Measurements from ENCODE around the gene TMEM151B. TPM values are rescaled to one million over a fixed set of nuclear protein-coding genes. Genes with fewer than 3 reads are reported as not detected.
"Not testable (repeated sequence)": the region's sequence is repeated elsewhere in the genome, so short reads cannot be mapped to it uniquely, and the experiment has no call there.

The TMEM151B gene
- total and polyA plus RNA-seq, 2 of the 4 experiments (the other 2 are of a cell fraction): not detected

DNA sequence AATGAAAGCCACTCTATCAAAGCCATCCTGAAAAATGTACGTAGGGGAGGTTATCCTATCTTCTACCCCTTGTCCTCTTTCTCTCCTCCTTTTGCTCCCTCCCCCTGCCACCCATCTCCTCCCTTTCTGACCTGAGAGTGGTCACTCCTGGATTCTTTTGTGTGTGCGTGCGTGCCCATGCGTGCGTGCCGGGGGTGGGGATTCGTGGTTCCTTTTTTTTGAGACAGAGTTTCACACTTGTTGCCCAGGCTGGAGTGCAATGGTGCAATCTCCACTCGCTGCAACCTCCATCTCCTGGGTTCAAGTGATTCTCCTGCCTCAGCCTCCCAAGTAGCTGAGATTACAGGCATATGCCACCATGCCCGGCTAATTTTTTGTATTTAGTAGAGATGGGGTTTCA lies 38.8 kb upstream of the TMEM151B start:
- H2BK15ac ChIP-seq (ENCODE audit: low read depth, low read length); dilution Hi-C loops (cut with HindIII; ENCODE audit: low sequenced_read_pairs, unreplicated experiment); H2BK120ac ChIP-seq (ENCODE audit: low read depth, low read length); DNase-seq; H4K5ac ChIP-seq (ENCODE audit: low read depth, low read length); H3K27ac ChIP-seq (ENCODE audit: insufficient read depth, low read length); H3K18ac ChIP-seq (ENCODE audit: low read depth, low read length); BruUV-seq (replicated peaks); H2AFZ ChIP-seq (replicated peaks; ENCODE audit: low read length, poor library complexity); H3K4me2 ChIP-seq (ENCODE audit: low read depth, low read length); H3K27me3 ChIP-seq (ENCODE audit: control insufficient read depth, insufficient read depth, low read length); H3K23ac ChIP-seq (ENCODE audit: low read depth, low read length); H2AK5ac ChIP-seq (ENCODE audit: low read depth, low read length); H2AK9ac ChIP-seq (replicated peaks; ENCODE audit: low read depth, low read length, poor library complexity); H3K9ac ChIP-seq (ENCODE audit: low read depth, low read length); H3K79me1 ChIP-seq (ENCODE audit: low read depth in 1 of 2, low read length in 2 of 2); CTCF ChIA-PET; H3K4me3 ChIP-seq (ENCODE audit: insufficient read depth, low read depth, low read length); H3K14ac ChIP-seq (replicated peaks; ENCODE audit: low read depth, low read length); ATAC-seq (ENCODE audit: low read depth); H2BK20ac ChIP-seq (ENCODE audit: low read depth, low read length); H3K9me1 ChIP-seq (ENCODE audit: insufficient read depth, low read length); intact Hi-C loops (cut with micrococcal nuclease); H3K56ac ChIP-seq (ENCODE audit: extremely low read depth, insufficient read depth, low read length); H2BK5ac ChIP-seq (ENCODE audit: low read depth, low read length, poor library complexity, severe bottlenecking); H3K9me3 ChIP-seq (ENCODE audit: control insufficient read depth, insufficient read depth, low read length); H4K8ac ChIP-seq (ENCODE audit: low read depth in 2 of 2, low read length in 2 of 2); H4K20me1 ChIP-seq (ENCODE audit: insufficient read depth, low read length); H3K36me3 ChIP-seq (ENCODE audit: control insufficient read depth, insufficient read depth, low read length); POLR2A ChIA-PET (ENCODE audit: unreplicated experiment); H4K91ac ChIP-seq (ENCODE audit: insufficient read depth, low read depth, low read length); H3K4ac ChIP-seq (ENCODE audit: low read depth, low read length): not testable (repeated sequence)
- in situ Hi-C loops (cut with MboI; ENCODE audit: low sequenced_read_pairs): loop anchor here (5.0 kb wide), 1 partner anchor 59 kb away; no protein-coding TSS in a partner anchor
- no CpG with 5 or more reads among the region's 9 CpGs for WGBS, 2 experiments (ENCODE audit: extremely low coverage in 2 of 2, insufficient read length in 1 of 2)
- peaks cover 11% of the 10 kb centered on the region for H3K4me1 ChIP-seq (ENCODE audit: control insufficient read depth, insufficient read depth, low read length)
